A549 (cell line): Measurements from ENCODE around the gene GDF10.

Experiments
- EP300 ChIP-seq, 2 experiments: fragments of >200 bp; sonication (Bioruptor Twin); formaldehyde crosslinking; IDR thresholded peaks; 2 replicates in 1 of 2; 3 replicates in 1 of 2; pipeline ENCODE4 v1.6.1; 2016 to 2017
- MYC ChIP-seq: IDR thresholded peaks from 2 replicates; pipeline ENCODE4 v1.6.1; 2012; ENCODE audit warnings: mild to moderate bottlenecking, inconsistent platforms, low read length, improper control_type of control experiment, borderline replicate concordance
- POLR2A ChIP-seq: IDR thresholded peaks from 2 replicates; pipeline ENCODE4 v1.6.1; 2012; ENCODE audit warnings: mild to moderate bottlenecking, low read length
- RCOR1 ChIP-seq: fragments of 150-350 bp; IDR thresholded peaks from 2 replicates; pipeline ENCODE4 v1.6.1; 2014; ENCODE audit warnings: antibody characterized with exemption, low read length, low read depth
- TP53 ChIP-seq: fragments of 250-450 bp; sonication (Bioruptor Pico); IDR thresholded peaks from 2 replicates; pipeline ENCODE4 v1.5.0; 2021; ENCODE audit warnings: mild to moderate bottlenecking, moderate library complexity
- TF ChIP-seq, protein P1 (sequence below): fragments of 450-650 bp; IDR thresholded peaks from 2 replicates; pipeline ENCODE4 v1.6.1; 2014; ENCODE audit warnings: antibody characterized with exemption
- TF ChIP-seq, protein P2 (sequence below): fragments of >200 bp; sonication (Bioruptor Twin); formaldehyde crosslinking; IDR thresholded peaks from 3 replicates; pipeline ENCODE4 v1.5.1; 2016

- TF ChIP-seq, protein P1, sequence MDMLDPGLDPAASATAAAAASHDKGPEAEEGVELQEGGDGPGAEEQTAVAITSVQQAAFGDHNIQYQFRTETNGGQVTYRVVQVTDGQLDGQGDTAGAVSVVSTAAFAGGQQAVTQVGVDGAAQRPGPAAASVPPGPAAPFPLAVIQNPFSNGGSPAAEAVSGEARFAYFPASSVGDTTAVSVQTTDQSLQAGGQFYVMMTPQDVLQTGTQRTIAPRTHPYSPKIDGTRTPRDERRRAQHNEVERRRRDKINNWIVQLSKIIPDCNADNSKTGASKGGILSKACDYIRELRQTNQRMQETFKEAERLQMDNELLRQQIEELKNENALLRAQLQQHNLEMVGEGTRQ = no peak
- TF ChIP-seq, protein P2, sequence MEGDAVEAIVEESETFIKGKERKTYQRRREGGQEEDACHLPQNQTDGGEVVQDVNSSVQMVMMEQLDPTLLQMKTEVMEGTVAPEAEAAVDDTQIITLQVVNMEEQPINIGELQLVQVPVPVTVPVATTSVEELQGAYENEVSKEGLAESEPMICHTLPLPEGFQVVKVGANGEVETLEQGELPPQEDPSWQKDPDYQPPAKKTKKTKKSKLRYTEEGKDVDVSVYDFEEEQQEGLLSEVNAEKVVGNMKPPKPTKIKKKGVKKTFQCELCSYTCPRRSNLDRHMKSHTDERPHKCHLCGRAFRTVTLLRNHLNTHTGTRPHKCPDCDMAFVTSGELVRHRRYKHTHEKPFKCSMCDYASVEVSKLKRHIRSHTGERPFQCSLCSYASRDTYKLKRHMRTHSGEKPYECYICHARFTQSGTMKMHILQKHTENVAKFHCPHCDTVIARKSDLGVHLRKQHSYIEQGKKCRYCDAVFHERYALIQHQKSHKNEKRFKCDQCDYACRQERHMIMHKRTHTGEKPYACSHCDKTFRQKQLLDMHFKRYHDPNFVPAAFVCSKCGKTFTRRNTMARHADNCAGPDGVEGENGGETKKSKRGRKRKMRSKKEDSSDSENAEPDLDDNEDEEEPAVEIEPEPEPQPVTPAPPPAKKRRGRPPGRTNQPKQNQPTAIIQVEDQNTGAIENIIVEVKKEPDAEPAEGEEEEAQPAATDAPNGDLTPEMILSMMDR = no peak
- TF ChIP-seq POLR2A = no peak
- no peak for TF ChIP-seq EP300 (IDR thresholded peaks at IDR 0.05)
- no peak for TF ChIP-seq MYC
- TF ChIP-seq RCOR1 = no peak
- no peak for TF ChIP-seq TP53 (CRISPR knock-in tag)
These were observed 3.7 kb upstream of the GDF10 start for GRCh38 chr10:47296156-47296894.
